ENCODE data around the gene SCN4A.

- TF ChIP-seq GATA3 (IDR thresholded peaks at IDR 0.05; ENCODE audit: low read depth, low read length), result no peak
- no peak for TF ChIP-seq GATA2 (IDR thresholded peaks at IDR 0.05; ENCODE audit: low read depth, low read length)
These were observed 29.2 kb upstream of the SCN4A start for GRCh38 chr17:64001763-64002529.

All from SH-SY5Y (cell line).